Measurements from ENCODE around the gene GOLGA8J.
"Not testable (repeated sequence)": the region's sequence is repeated elsewhere in the genome, so short reads cannot be mapped to it uniquely, and the experiment has no call there.

Gene GOLGA8J

DNA sequence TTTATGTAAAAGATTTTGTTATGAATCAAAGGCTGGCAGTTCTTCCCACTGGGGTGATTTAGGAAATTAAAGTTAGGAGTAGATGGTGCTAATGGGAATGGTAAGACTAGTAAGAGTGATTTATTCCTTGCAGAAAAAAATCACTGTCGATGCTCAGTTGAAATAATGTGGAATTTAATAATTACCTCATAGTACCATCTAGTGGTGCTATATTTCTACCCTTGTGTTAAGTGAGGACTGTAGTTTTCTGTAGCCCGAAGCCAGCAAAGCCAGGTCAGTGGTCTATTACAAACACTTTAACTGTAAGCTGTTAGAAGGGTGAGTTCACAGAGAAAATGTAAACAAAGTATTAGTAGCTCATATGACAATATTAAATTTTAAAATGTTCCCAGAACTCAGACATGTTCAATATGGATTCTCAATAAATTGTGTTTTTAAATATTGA is 39.5 kb upstream of the GOLGA8J start:
- DNase-seq (ENCODE audit: low read depth) = no peak
- TF ChIP-seq, protein P1, sequence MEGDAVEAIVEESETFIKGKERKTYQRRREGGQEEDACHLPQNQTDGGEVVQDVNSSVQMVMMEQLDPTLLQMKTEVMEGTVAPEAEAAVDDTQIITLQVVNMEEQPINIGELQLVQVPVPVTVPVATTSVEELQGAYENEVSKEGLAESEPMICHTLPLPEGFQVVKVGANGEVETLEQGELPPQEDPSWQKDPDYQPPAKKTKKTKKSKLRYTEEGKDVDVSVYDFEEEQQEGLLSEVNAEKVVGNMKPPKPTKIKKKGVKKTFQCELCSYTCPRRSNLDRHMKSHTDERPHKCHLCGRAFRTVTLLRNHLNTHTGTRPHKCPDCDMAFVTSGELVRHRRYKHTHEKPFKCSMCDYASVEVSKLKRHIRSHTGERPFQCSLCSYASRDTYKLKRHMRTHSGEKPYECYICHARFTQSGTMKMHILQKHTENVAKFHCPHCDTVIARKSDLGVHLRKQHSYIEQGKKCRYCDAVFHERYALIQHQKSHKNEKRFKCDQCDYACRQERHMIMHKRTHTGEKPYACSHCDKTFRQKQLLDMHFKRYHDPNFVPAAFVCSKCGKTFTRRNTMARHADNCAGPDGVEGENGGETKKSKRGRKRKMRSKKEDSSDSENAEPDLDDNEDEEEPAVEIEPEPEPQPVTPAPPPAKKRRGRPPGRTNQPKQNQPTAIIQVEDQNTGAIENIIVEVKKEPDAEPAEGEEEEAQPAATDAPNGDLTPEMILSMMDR (IDR thresholded peaks at IDR 0.05; ENCODE audit: control insufficient read depth, insufficient read depth, low read depth, low read length, missing control alignments) = peak; percentile 33
- H3K4me3 ChIP-seq (ENCODE audit: control insufficient read depth, low read depth, low read length) = no peak overlapping the region

DNA sequence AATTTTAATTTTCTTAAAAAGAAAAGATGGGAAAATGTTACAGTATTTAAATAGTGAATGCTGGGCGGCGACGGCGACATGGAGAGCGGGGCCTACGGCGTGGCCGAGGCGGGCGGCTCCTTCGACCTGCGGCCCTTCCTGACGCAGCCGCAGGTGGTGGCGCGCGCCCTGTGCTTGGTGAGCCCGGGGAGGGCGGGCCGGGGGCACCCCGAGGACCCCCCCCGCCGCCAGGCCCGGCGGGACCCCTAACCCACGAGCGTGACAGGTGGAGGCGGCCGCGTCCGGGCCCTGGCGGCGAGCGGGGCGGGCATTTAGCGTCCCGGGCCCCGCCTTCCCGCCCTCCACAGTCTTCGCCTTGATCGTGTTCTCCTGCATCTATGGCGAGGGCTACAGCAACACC is 38.4 kb upstream of the GOLGA8J start:
- no peak for DNase-seq (ENCODE audit: low read depth)
- H3K4me3 ChIP-seq (ENCODE audit: control insufficient read depth, low read depth, low read length) = no peak overlapping the region
- TF ChIP-seq, protein P1 (IDR thresholded peaks at IDR 0.05; ENCODE audit: control insufficient read depth, insufficient read depth, low read depth, low read length, missing control alignments) = no peak

DNA sequence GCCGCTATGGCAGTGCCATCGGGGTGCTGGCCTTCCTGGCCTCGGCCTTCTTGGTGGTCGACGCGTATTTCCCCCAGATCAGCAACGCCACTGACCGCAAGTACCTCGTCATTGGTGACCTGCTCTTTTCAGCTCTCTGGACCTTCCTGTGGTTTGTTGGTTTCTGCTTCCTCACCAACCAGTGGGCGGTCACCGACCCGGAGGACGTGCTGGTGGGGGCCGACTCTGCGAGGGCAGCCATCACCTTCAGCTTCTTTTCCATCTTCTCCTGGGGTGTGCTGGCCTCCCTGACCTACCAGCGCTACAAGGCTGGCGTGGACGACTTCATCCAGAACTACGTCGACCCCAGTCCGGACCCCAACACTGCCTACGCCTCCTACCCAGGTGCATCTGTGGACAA is 37.9 kb upstream of the GOLGA8J start:
- DNase-seq (ENCODE audit: low read depth); H3K4me3 ChIP-seq (ENCODE audit: control insufficient read depth, low read depth, low read length): not testable (repeated sequence)

DNA sequence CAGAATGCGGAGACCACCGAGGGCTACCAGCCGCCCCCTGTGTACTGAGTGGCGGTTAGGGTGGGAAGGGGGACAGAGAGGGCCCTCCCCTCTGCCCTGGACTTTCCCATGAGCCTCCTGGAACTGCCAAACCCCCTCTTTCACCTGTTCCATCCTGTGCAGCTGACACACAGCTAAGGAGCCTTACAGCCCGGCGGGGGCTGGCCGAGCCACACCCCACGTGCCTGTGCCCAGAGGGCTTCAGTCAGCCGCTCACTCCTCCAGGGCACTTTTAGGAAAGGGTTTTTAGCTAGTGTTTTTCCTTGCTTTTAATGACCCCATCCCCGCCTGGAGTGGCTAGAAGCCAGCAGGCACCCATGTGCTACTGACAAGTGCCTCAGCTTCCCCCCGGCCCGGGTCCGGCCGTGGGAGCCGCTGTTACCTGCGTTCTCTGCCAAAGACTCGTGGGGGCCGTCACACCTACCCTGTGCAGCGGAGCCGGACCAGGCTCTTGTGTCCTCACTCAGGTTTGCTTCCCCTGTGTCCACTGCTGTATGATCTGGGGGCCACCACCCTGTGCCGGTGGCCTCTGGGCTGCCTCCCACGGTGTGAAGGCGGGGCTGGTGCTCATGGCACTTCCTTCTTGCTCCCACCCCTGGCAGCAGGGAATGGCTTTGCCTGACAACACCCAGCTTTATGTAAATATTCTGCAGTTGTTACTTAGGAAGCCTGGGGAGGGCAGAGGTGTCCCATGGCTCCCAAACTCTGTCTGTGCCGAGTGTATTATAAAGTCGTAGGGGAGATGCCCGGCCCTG is 37.3 kb upstream of the GOLGA8J start:
- not testable (repeated sequence) for DNase-seq (ENCODE audit: low read depth); H3K4me3 ChIP-seq (ENCODE audit: control insufficient read depth, low read depth, low read length)

DNA sequence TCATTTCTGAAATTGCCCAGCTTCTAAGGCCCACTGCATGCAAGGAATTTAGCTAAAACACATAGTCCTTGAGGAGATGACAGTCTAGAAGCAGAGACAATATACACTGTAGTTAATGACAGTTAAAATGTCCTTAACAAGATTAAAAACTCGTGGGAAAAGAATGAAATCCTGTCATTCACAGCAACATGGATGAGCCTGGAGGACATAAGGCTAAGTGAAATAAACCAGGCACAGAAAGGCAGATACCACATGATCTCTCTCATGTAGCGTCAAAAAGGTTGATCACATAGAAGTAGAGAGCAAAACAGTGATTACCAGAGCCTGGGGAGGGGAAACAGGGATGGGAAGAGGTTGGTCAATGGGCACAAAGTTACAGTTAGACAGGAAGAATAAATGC is 36.3 kb upstream of the GOLGA8J start:
- no peak for DNase-seq (ENCODE audit: low read depth)
- TF ChIP-seq, protein P1 (IDR thresholded peaks at IDR 0.05; ENCODE audit: control insufficient read depth, insufficient read depth, low read depth, low read length, missing control alignments) = no peak
- H3K4me3 ChIP-seq (ENCODE audit: control insufficient read depth, low read depth, low read length) = no peak overlapping the region

DNA sequence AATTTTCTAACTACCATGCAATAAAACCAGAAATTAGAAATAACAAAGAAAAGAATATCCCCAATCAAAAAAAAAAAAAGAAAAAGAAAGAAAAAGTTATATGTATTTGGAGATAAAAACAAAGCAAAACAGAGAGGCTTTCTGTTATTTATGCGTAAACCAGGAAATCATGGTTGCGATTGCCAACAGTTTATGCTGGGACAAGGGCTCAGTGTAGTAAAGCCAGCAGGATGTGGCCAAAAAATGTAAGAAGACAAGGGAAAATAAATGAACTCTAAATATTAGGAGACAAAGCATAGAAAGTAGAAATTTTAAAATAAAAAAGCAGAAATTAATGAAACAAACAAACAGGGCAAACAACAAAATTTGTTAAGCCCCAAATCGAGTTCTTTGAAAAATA is 27.2 kb upstream of the GOLGA8J start:
- TF ChIP-seq, protein P1 (IDR thresholded peaks at IDR 0.05; ENCODE audit: control insufficient read depth, insufficient read depth, low read depth, low read length, missing control alignments) = no peak
- no peak overlapping the region for H3K4me3 ChIP-seq (ENCODE audit: control insufficient read depth, low read depth, low read length)
- no peak for DNase-seq (ENCODE audit: low read depth)

DNA sequence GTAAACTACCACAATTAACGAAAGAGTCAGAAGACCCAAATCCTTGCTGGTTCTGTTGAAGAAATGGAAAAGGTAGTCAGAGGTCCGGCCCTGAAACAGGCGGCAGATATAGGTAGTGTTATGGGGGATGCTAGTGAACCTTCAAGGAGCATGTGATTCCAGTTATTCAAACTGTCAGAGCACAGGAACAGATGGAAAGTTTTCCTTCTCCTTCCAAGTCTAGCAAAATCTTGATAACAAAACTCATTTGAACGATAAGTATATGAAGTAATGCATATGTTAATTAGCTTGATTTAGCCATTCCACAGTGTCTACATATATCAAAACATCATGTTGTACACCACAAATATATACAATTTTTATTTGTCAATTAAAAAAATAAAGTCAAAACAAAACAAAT is 26.6 kb upstream of the GOLGA8J start:
- TF ChIP-seq, protein P1 (IDR thresholded peaks at IDR 0.05; ENCODE audit: control insufficient read depth, insufficient read depth, low read depth, low read length, missing control alignments) = no peak
- no peak overlapping the region for H3K4me3 ChIP-seq (ENCODE audit: control insufficient read depth, low read depth, low read length)
- DNase-seq (ENCODE audit: low read depth) = no peak

DNA sequence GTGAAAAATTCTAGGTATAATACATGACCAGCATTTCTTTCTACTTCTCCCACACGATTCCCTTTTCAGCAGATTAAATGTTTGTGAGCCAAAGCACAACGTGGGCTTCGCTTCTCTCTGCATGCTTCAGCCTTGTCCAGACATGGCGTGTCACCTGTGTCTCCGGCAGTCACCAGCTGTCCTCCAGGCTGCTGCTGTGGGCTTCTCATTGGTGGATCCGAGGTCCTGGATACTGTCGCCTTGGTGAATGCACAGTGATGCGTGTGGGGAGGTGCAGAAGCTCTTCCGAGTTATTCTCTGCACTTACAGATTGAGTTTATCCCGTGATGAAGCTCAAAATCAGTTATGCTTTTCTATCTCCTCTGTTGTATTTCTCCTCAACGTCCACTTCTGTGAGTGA is 23.0 kb upstream of the GOLGA8J start:
- no peak overlapping the region for H3K4me3 ChIP-seq (ENCODE audit: control insufficient read depth, low read depth, low read length)
- DNase-seq (ENCODE audit: low read depth) = no peak
- TF ChIP-seq, protein P1 (IDR thresholded peaks at IDR 0.05; ENCODE audit: control insufficient read depth, insufficient read depth, low read depth, low read length, missing control alignments) = no peak
